HepG2 (cell line): ENCODE measurements around the gene AP2B1.

ENCODE experiments used
- SKI ChIP-seq: fragments of 450-650 bp; IDR thresholded peaks from one replicate; pipeline ENCODE4 v1.6.1; 2018; ENCODE audit warnings: mild to moderate bottlenecking; ENCODE audit not compliant: partially characterized antibody
- SP1 ChIP-seq, 2 experiments: fragments of 450-650 bp in 1 of 2; sonication (generic) in 1 of 2; formaldehyde crosslinking in 1 of 2; IDR thresholded peaks; 2 replicates each; pipeline versions ENCODE4 v1.4.0 to v1.6.1; 2016 to 2020; ENCODE audit warnings: missing genetic modification reagents in 1 of 2

DNA sequence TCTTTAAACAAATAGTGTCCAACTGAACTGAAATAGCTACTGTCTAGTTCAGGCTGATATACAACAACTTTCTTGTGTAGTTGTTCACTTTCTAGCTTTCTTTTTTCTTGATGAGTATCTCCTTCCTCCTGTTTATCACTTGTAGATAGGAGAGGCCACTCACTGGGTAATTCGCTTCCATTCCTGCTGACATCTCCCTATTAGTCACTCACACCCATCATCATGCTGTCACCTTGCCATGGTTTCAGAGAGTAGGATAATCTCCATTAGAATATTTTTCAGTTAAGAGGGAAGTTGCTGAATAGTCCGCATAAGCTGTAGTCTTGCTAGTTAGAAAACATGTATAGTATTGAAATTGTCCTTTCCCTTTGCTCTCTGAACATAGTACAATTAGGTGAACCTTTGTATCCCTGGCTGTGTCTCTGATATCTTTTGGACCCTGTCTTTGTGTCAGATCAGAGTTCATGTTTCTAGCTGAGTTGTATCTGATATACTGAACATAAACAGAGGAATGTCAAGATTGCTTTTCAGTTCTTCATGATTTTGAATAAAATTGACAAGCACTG is 79.9 kb downstream of the AP2B1 start:
- no peak for TF ChIP-seq SP1 (IDR thresholded peaks at IDR 0.05)
- no peak for TF ChIP-seq SP1 (CRISPR knock-in tag; IDR thresholded peaks at IDR 0.05)
- TF ChIP-seq SKI: no peak
